Activated naive CD8-positive, alpha-beta T cell treated with anti-CD3 and anti-CD28 coated beads, Interleukin-2, amount 10 ng/mL, durations not matched to agents 7 days and 5 days (primary cell): ENCODE results near the gene GRK5. TPM values are rescaled to one million over a fixed set of nuclear protein-coding genes. Genes with fewer than 3 reads are reported as not detected.

Experiments
- ATAC-seq: fragments of 150-1000 bp; cut with Tn5 transposase; one replicate; pipeline ENCODE4 v1.10.0; 2021; ENCODE audit warnings: low read depth, moderate library complexity
- POLR2A ChIA-PET: fragments of 350-600 bp; sonication (Branson Sonifier 250); formaldehyde crosslinking; loops from one replicate; lab custom pipeline; 2021; ENCODE audit warnings: antibody characterized with exemption; lab: Charles Lee
- DNase-seq: peaks from one replicate; pipeline ENCODE4 v3.0.0; 2021
- H3K27ac Mint-ChIP-seq: one replicate; pipeline ENCODE4 v1.8.0; 2022; ENCODE audit warnings: mild to moderate bottlenecking, mixed read lengths
- H3K27me3 Mint-ChIP-seq: one replicate; pipeline ENCODE4 v1.8.0; 2022; ENCODE audit warnings: mild to moderate bottlenecking, moderate library complexity, mixed read lengths
- H3K36me3 Mint-ChIP-seq: one replicate; pipeline ENCODE4 v1.8.0; 2021; ENCODE audit warnings: mild to moderate bottlenecking, mixed read lengths
- H3K4me1 Mint-ChIP-seq: one replicate; pipeline ENCODE4 v1.8.0; 2021; ENCODE audit warnings: mixed read lengths
- H3K4me3 Mint-ChIP-seq: one replicate; pipeline ENCODE4 v1.8.0; 2022; ENCODE audit warnings: mild to moderate bottlenecking, moderate library complexity, mixed read lengths
- H3K9me3 Mint-ChIP-seq: one replicate; pipeline ENCODE4 v1.8.0; 2021; ENCODE audit warnings: mixed read lengths
- total RNA-seq, 2 experiments: library from RNA; stranded (reverse); gene quantifications; one replicate each; pipeline ENCODE4 v1.2.3, GENCODE V29; 2021

The GRK5 gene
- total RNA-seq, 2 experiments from 2014 or later = 19.6 to 21.8 TPM

GRCh38 chr10:119333146-119333792 lies 125.9 kb downstream of the GRK5 start:
- Mint-ChIP-seq H3K36me3 (peaks cover 5% of the 10 kb centered on the region), H3K4me1 (peaks cover 5% of the 10 kb centered on the region), H3K9me3 (no peaks in the 10 kb centered on the region), H3K4me3 (no peak overlapping the region), H3K27me3 (no peaks in the 10 kb centered on the region), H3K27ac (no peak overlapping the region)
- ATAC-seq (peak; percentile 89), DNase-seq (no peak)
- POLR2A ChIA-PET = interaction anchor here (0.7 kb wide), 1 partner anchor 10 kb away, joined by 4 read pairs; no protein-coding TSS in a partner anchor

DNA sequence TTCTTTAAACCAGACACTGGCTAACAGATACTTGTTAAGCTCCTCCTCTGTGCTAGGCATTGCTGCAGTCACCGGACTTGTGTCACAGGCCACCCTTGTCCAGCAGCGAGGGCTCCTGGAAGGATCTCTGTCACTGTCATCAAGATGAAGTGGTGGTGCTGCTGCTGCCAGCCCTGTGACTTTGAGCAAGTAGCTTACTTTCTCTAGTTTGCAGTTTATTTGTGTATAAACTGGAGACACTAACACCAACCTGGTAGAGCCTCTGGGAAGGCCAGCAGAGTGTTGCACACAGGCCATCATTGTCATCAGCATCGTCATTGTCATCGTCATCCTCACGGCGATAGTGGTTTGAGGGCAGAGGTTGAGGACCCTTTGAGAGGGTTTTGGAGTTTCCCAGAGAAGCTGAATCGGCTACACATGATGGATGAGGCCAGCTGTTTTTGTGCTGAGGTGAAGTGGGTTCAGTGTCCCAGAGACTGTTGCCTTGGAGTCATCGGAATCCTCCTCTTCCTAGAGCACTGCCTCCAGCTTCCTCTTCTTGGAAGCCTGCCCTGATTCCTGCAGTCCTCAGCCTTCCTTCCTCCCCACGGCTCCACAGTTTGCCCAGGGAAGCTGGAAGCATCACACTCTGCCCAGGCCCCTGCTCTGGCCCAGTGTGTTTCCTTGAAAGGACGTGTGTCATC lies 128.4 kb downstream of the GRK5 start:
- Mint-ChIP-seq H3K4me1 (peaks cover 7% of the 10 kb centered on the region), H3K9me3 (no peaks in the 10 kb centered on the region), H3K27me3 (no peaks in the 10 kb centered on the region), H3K27ac (no peak overlapping the region), H3K36me3 (peaks cover 5% of the 10 kb centered on the region), H3K4me3 (no peak overlapping the region)
- DNase-seq (no peak), ATAC-seq (no peak)
- POLR2A ChIA-PET = no interaction called here

DNA sequence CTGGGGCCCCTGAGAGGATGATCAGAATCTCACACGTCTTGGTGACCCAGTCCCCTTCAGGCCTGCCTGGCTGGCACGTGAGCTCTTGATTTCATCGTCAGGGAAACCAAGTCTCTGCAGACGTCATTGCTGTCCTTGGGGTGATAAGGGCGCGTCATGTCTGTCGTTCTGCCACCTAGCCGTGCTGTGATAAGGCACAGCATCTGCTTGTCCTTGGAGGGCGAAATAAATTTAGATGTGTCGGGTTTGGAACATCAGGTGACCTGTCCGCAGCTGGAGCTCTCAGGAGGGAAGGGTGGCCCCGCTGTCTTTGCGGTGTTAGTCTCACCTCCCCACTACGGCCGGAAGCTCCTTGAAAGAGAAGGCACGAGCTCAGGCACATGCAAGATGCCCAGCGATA lies 129.2 kb downstream of the GRK5 start:
- Mint-ChIP-seq H3K27me3 (no peaks in the 10 kb centered on the region), H3K36me3 (peaks cover 5% of the 10 kb centered on the region), H3K4me3 (no peak overlapping the region), H3K9me3 (no peaks in the 10 kb centered on the region), H3K4me1 (peaks cover 13% of the 10 kb centered on the region), H3K27ac (no peak overlapping the region)
- no peak for DNase-seq
- ATAC-seq = no peak
- POLR2A ChIA-PET = no interaction called here

DNA sequence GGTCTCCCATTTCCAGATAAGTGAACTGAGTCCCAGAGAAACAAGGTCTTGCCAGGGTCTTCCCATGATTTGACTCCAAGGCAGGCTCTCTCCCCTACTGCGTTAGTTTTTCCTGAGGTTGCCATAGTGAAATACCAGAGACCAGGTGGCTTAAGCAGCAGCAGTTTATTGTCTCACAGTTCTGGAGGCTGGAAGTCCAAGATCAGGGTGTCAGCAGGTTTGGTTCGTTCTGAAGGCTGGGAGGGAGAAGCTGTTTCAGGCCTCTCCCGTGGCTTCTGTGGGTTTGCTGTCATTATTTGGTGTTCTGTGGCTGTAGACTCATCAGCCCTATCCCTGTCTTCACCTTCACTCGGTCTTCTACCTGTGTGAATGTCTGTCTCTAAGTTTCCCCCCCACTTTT lies 129.9 kb downstream of the GRK5 start:
- Mint-ChIP-seq H3K27ac (no peak overlapping the region), H3K4me3 (no peak overlapping the region), H3K4me1 (peaks cover 14% of the 10 kb centered on the region), H3K27me3 (no peaks in the 10 kb centered on the region), H3K9me3 (no peaks in the 10 kb centered on the region), H3K36me3 (peaks cover 5% of the 10 kb centered on the region)
- DNase-seq (no peak), ATAC-seq (no peak)
- POLR2A ChIA-PET = no interaction called here

GRCh38 chr10:119337796-119338432 lies 130.5 kb downstream of the GRK5 start:
- ATAC-seq (no peak), DNase-seq (no peak)
- POLR2A ChIA-PET = no interaction called here
- H3K9me3 Mint-ChIP-seq = no peaks in the 10 kb centered on the region
- H3K27ac Mint-ChIP-seq = no peak overlapping the region
- no peak overlapping the region for H3K4me3 Mint-ChIP-seq
- peaks cover 5% of the 10 kb centered on the region for H3K36me3 Mint-ChIP-seq
- peaks cover 11% of the 10 kb centered on the region for H3K4me1 Mint-ChIP-seq
- H3K27me3 Mint-ChIP-seq = no peaks in the 10 kb centered on the region

DNA sequence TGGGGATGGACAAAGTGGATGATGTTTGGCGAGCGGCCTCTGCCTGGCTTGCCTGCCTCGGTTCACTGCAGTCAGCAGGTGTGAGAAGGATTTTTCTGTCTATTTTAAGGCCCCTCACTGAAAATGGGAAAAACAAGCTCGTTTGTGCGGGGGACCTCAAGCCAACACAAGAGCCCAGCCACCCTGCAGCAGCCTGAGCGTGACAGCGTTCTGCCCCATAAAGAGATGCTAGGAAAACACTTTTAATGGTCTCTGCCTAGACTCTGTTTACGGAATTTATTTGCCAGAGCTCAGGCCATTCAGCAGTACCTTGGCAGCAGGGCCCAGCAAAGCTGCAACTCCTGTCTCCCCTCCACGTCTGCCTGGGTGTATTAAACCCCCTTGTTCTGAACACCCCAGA lies 131.7 kb downstream of the GRK5 start:
- Mint-ChIP-seq H3K27ac (no peak overlapping the region), H3K9me3 (no peaks in the 10 kb centered on the region), H3K4me3 (no peak overlapping the region), H3K27me3 (no peaks in the 10 kb centered on the region), H3K4me1 (peaks cover 9% of the 10 kb centered on the region), H3K36me3 (peaks cover 4% of the 10 kb centered on the region)
- POLR2A ChIA-PET = no interaction called here
- no peak for DNase-seq
- ATAC-seq = no peak

GRCh38 chr10:119340893-119341458 lies 133.6 kb downstream of the GRK5 start:
- Mint-ChIP-seq H3K27me3 (no peaks in the 10 kb centered on the region), H3K27ac (no peak overlapping the region), H3K4me3 (no peak overlapping the region), H3K36me3 (peaks cover 7% of the 10 kb centered on the region), H3K4me1 (peaks cover 12% of the 10 kb centered on the region), H3K9me3 (no peaks in the 10 kb centered on the region)
- ATAC-seq (no peak), DNase-seq (no peak)
- POLR2A ChIA-PET = no interaction called here

- Mint-ChIP-seq H3K4me1 (peaks cover 12% of the 10 kb centered on the region), H3K27me3 (no peaks in the 10 kb centered on the region), H3K27ac (no peak overlapping the region), H3K9me3 (no peaks in the 10 kb centered on the region), H3K4me3 (no peak overlapping the region), H3K36me3 (peaks cover 5% of the 10 kb centered on the region)
- DNase-seq (no peak), ATAC-seq (peak; percentile 91)
- POLR2A ChIA-PET = no interaction called here
Observed at GRCh38 chr10:119341459-119342301, 134.3 kb downstream of the GRK5 start.

- Mint-ChIP-seq H3K4me1 (peaks cover 12% of the 10 kb centered on the region), H3K4me3 (no peak overlapping the region), H3K9me3 (no peaks in the 10 kb centered on the region), H3K36me3 (peaks cover 6% of the 10 kb centered on the region), H3K27me3 (no peaks in the 10 kb centered on the region), H3K27ac (no peak overlapping the region)
- DNase-seq (no peak), ATAC-seq (no peak)
- POLR2A ChIA-PET = no interaction called here
Observed at GRCh38 chr10:119342335-119342734, 135.0 kb downstream of the GRK5 start.

DNA sequence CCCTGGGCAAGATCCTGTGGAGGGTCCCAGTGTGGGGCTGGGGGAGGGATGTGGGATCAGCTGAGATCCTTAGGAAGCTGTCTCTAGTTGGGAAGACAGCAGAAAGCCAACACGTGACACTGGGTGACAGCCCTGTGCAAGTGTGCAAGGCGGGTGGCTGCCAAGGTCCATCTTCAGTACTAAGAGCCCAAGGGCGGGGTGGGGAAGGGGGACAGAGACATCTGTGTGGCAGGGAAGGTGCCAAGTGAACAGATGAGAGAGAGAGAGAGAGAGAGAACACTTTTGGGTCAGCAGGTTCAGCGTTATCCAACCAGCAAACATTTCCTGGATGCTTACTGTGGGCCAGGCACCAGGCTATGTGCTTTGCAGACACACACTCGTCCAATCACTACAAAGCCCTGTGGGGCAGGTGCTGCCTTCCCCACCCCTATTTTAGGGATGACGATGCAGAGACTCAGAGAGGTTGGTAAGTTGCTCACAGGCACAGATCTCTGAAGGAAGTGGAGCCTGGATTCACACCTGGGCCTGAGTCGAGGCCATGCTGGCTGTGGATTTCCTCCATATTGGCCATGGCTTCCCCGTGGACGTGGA lies 135.7 kb downstream of the GRK5 start:
- POLR2A ChIA-PET = no interaction called here
- no peak overlapping the region for H3K27ac Mint-ChIP-seq
- ATAC-seq = no peak
- H3K4me1 Mint-ChIP-seq = peaks cover 12% of the 10 kb centered on the region
- H3K9me3 Mint-ChIP-seq = no peaks in the 10 kb centered on the region
- H3K36me3 Mint-ChIP-seq = peaks cover 6% of the 10 kb centered on the region
- H3K27me3 Mint-ChIP-seq = no peaks in the 10 kb centered on the region
- H3K4me3 Mint-ChIP-seq = no peak overlapping the region
- no peak for DNase-seq

GRCh38 chr10:119344381-119344780 lies 137.0 kb downstream of the GRK5 start:
- POLR2A ChIA-PET = no interaction called here
- ATAC-seq = no peak
- DNase-seq = no peak
- peaks cover 10% of the 10 kb centered on the region for H3K36me3 Mint-ChIP-seq
- H3K4me3 Mint-ChIP-seq = no peak overlapping the region
- peaks cover 14% of the 10 kb centered on the region for H3K4me1 Mint-ChIP-seq
- H3K27ac Mint-ChIP-seq = no peak overlapping the region
- H3K27me3 Mint-ChIP-seq = no peaks in the 10 kb centered on the region
- peaks cover 2% of the 10 kb centered on the region for H3K9me3 Mint-ChIP-seq

GRCh38 chr10:119346095-119346832 lies 138.9 kb downstream of the GRK5 start:
- DNase-seq (no peak), ATAC-seq (no peak)
- POLR2A ChIA-PET = interaction anchor here (0.6 kb wide), 1 partner anchor 199 kb away, joined by 3 read pairs; no protein-coding TSS in a partner anchor
- Mint-ChIP-seq H3K27me3 (no peaks in the 10 kb centered on the region), H3K9me3 (peaks cover 5% of the 10 kb centered on the region), H3K4me1 (peaks cover 9% of the 10 kb centered on the region), H3K27ac (no peak overlapping the region), H3K36me3 (peaks cover 19% of the 10 kb centered on the region), H3K4me3 (no peak overlapping the region)
